Activated CD4-positive, alpha-beta T cell treated with anti-CD3 and anti-CD28 coated beads, Interleukin-2, amount 10 ng/mL, durations not matched to agents 24 days and 14 days (primary cell): ENCODE measurements around the gene WNT3. TPM values are rescaled to one million over a fixed set of nuclear protein-coding genes. Genes with fewer than 3 reads are reported as not detected.

Source experiments
- DNase-seq: peaks from one replicate; pipeline ENCODE4 v3.0.0; 2022
- H3K27ac Mint-ChIP-seq: one replicate; pipeline ENCODE4 v1.8.0; 2022; ENCODE audit warnings: mild to moderate bottlenecking, mixed read lengths
- H3K27me3 Mint-ChIP-seq: one replicate; pipeline ENCODE4 v1.8.0; 2022; ENCODE audit warnings: mixed read lengths
- H3K36me3 Mint-ChIP-seq: one replicate; pipeline ENCODE4 v1.8.0; 2022; ENCODE audit warnings: low read depth, mild to moderate bottlenecking, mixed read lengths
- H3K4me1 Mint-ChIP-seq: one replicate; pipeline ENCODE4 v1.8.0; 2021; ENCODE audit warnings: mixed read lengths
- H3K4me3 Mint-ChIP-seq: one replicate; pipeline ENCODE4 v1.8.0; 2022; ENCODE audit warnings: mild to moderate bottlenecking, moderate library complexity, mixed read lengths
- H3K9me3 Mint-ChIP-seq: one replicate; pipeline ENCODE4 v1.8.0; 2021; ENCODE audit warnings: mixed read lengths
- intact Hi-C: fragments of 100-400 bp; cut with micrococcal nuclease; formaldehyde crosslinking; loops from one replicate; pipeline ENCODE4 v1.15.1; 2023
- total RNA-seq: library from RNA; stranded (reverse); gene quantifications from 2 replicates; pipeline ENCODE4 v1.2.3, GENCODE V29; 2022

WNT3 gene
- total RNA-seq, 1 donor from 2014 or later = 0.07 TPM

DNA sequence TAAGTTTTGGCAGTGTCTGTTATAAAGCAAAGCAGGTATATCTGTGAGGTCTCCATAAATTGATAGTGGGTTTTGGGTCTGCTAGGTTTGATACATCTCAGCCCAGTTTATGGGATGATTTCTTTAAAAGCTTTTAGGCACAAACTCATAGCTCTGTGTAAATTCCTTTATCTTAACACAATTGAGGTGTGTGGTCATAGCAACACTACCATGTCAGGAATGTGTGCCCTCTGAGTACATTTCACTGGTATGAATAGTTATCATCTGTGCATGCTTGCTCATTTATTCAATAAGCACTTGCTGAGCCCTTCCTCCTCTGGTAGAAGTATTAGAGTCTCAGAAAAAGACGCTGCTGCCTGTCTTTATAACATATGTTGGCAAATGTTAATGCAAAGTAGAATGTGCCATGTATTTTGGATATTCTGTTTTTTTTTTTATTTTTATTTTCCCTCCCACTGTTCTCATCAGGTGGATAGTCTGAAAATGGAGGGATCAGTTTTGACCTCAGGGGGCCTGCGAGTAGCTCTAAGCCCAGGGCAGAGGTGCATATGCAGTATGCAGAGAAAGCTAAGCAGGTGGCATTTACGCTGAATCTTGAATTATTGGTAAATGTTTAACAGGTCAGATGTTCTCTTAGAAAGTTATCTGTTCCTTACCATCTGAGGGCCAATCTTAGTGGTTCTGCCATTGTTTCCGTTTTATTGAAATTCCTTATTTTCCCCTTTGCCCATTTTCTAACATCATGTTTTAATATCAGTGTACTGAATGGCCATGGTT, 90.7 kb downstream of the WNT3 start:
- Mint-ChIP-seq H3K27me3 (no peaks in the 10 kb centered on the region), H3K4me3 (no peak overlapping the region), H3K9me3 (no peaks in the 10 kb centered on the region), H3K27ac (no peak overlapping the region), H3K36me3 (peaks cover 18% of the 10 kb centered on the region), H3K4me1 (no peaks in the 10 kb centered on the region)
- no peak for DNase-seq
- intact Hi-C loops = no loop called here

DNA sequence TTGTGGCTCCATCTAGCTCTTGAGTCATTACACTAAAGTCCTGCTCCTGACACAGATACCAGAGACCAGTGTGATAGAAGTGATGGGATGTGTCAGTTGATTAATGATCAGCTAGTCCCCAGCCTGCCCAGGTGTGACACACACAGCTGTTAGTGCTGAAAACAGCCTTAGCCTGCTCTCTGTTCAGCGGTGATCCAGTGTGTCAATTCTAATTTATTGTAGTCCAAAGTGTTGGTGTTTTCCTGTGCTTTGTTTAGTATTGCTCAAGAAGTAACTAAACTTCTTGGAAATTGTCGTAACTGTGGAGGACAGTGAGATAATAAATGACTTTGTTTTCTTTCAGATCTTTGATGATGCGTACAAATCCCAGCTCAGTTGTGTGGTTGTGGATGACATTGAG, 92.3 kb downstream of the WNT3 start:
- Mint-ChIP-seq H3K36me3 (peaks cover 16% of the 10 kb centered on the region), H3K9me3 (no peaks in the 10 kb centered on the region), H3K27ac (no peak overlapping the region), H3K4me1 (no peaks in the 10 kb centered on the region), H3K27me3 (no peaks in the 10 kb centered on the region), H3K4me3 (no peak overlapping the region)
- intact Hi-C loops = no loop called here
- DNase-seq = no peak

DNA sequence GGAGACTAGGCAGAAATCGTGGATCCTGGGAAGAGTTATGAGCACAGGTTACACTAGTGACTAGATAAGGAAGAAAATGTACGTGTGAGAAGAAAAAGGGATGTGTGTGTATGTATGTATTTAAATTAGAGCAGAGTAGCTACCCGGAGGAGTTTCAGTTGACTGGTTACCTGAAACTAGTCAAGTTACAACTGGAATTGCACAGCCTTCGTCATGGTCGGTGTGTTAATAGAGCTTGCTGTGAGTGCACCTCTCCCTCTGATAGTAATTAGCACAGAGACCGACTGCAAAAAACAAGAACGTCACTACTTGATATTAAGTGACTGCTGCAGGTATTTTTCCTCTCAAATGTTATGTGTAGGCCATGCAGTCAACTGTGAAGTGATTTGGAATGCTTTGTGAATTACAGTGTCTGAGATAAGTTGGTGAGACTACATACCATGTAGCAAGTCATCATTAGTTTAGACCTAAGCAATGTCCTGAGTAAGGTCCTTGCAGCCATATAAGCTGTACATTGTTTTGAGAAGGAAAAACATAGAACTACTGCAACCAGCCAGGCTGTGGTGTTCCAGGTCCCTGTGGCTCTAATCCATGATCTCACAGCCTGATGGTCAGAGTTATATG, 95.7 kb downstream of the WNT3 start:
- Mint-ChIP-seq H3K4me3 (no peak overlapping the region), H3K9me3 (no peaks in the 10 kb centered on the region), H3K27ac (no peak overlapping the region), H3K27me3 (no peaks in the 10 kb centered on the region), H3K36me3 (peaks cover 7% of the 10 kb centered on the region), H3K4me1 (no peaks in the 10 kb centered on the region)
- no peak for DNase-seq
- intact Hi-C loops = no loop called here

DNA sequence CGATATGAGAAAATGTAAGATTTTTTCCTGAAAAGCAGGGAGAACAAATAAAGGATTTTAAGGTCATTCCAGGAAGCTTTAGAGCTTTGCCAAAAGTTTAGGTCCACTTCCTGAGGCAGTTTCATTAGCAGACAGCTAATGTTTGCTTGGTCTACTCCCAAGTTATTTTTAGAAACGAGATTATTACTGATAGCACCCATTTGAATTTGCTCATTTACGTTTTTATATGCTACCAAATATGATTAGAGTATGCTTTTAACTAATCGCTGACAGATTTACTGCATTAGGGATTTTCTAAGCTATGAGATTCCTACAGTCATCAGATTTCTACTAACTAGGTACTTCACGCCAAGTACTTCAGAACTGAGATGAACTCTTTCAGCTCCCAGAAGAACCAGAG, 98.1 kb downstream of the WNT3 start:
- H3K9me3 Mint-ChIP-seq = no peaks in the 10 kb centered on the region

DNA sequence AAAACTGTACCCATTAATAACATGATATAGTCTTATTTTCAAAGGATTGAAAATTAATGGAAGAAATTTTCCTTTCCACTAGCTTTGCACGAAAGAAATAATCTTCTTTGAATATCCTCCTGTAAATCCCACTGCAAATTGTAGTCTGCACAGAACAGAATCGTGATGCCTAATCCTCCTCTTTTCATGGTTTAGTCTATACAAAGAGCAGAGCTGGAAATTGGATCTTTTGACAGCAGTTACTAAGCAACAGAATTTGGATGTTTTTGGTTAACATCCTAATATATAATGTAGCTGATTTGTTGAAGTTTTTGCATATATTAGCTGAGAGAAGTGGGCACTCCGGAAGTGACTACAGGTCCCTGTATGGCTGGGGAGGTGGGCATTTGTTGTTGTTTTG, 98.6 kb downstream of the WNT3 start:
- Mint-ChIP-seq H3K9me3 (no peaks in the 10 kb centered on the region), H3K36me3 (peaks cover 4% of the 10 kb centered on the region), H3K4me3 (no peak overlapping the region), H3K27me3 (no peaks in the 10 kb centered on the region), H3K27ac (no peak overlapping the region), H3K4me1 (no peaks in the 10 kb centered on the region)
- no peak for DNase-seq
- intact Hi-C loops = no loop called here

More for the DNA sequence above, 98.1 kb downstream of the WNT3 start:
- Mint-ChIP-seq H3K4me3 (no peak overlapping the region), H3K27me3 (no peaks in the 10 kb centered on the region), H3K4me1 (no peaks in the 10 kb centered on the region), H3K27ac (no peak overlapping the region), H3K36me3 (peaks cover 6% of the 10 kb centered on the region)
- intact Hi-C loops = no loop called here
- DNase-seq = no peak

DNA sequence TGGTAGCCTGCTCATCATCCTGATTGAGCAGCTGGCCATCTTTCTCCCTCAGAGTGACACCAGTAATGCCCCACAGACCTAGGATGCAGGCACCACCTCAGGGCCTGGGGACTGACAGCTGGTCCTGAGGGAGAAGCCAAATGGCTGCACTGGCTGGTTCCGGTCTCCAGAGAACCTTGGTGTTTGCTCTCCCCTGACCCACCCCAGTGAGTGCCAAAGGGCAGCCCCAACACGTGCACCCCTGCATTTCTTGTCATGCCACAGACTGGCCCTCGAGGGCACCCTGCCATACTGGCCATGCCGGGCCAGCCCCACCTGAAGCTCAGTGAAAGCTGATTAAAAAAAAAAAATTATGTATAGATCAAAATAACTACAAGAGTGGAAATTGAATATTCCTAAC, 100.5 kb downstream of the WNT3 start:
- no peaks in the 10 kb centered on the region for H3K27me3 Mint-ChIP-seq
- H3K27ac Mint-ChIP-seq = no peak overlapping the region
- H3K36me3 Mint-ChIP-seq = peaks cover 17% of the 10 kb centered on the region
- H3K4me1 Mint-ChIP-seq = peaks cover 6% of the 10 kb centered on the region
- intact Hi-C loops = no loop called here
- H3K9me3 Mint-ChIP-seq = no peaks in the 10 kb centered on the region
- H3K4me3 Mint-ChIP-seq = no peak overlapping the region
- DNase-seq = no peak

Other genes with a start within 250 kb of the WNT3 start
- 21.3 and 23.5 TPM in 2 replicates for gene ARL17A, start 239.0 kb downstream of the WNT3 start, total RNA-seq
- gene NSF, start 228.0 kb downstream of the WNT3 start, total RNA-seq = 28.1 and 32.7 TPM in 2 replicates
- gene WNT9B, start 32.9 kb upstream of the WNT3 start, total RNA-seq = not detected in 2 replicates
- gene GOSR2, start 104.5 kb upstream of the WNT3 start, total RNA-seq = 57.9 and 62.2 TPM in 2 replicates
- not detected in 2 replicates for gene RPRML, start 160.6 kb upstream of the WNT3 start, total RNA-seq